PC-3 (cell line): ENCODE data around the gene RPP38. TPM values are rescaled to one million over a fixed set of nuclear protein-coding genes. Genes with fewer than 3 reads are reported as not detected.

ENCODE experiments used
- ATAC-seq: fragments of 200-7000 bp; cut with Tn5 transposase; 2 replicates; pipeline ENCODE4 v1.9.1; 2020; ENCODE audit warnings: mild to moderate bottlenecking, moderate library complexity
- BruUV-seq: library from RNA; stranded (reverse); fragments of 400-500 nt; replicated peaks from 2 replicates; lab custom pipeline; 2021; lab: Mats Ljungman, UMichigan
- CTCF ChIA-PET: fragments of 300-600 bp; sonication (Branson Sonifier 250); formaldehyde crosslinking; loops from one replicate; lab custom pipeline; 2022; ENCODE audit warnings: antibody characterized with exemption; lab: Charles Lee
- POLR2A ChIA-PET: fragments of 300-600 bp; sonication (Branson Sonifier 250); formaldehyde crosslinking; loops from one replicate; lab custom pipeline; 2022; ENCODE audit warnings: antibody characterized with exemption; ENCODE audit not compliant: unreplicated experiment; lab: Charles Lee
- DNase-seq: peaks from one replicate; pipeline ENCODE4 v3.0.0-alpha.2; 2015
- H2AFZ ChIP-seq: fragments of 300-600 bp; sonication (generic); 2 replicates; pipeline ENCODE4 v1.6.0; 2016; ENCODE audit warnings: antibody characterized with exemption, low read length
- H3F3A ChIP-seq: fragments of 300-600 bp; sonication (generic); one replicate; pipeline ENCODE4 v1.6.0; 2017; ENCODE audit warnings: antibody characterized with exemption, low read length, control low read depth, mild to moderate bottlenecking; ENCODE audit not compliant: unreplicated experiment
- H3K27ac ChIP-seq: fragments of 300-600 bp; sonication (generic); 2 replicates; pipeline ENCODE4 v1.5.1; 2016; ENCODE audit warnings: mild to moderate bottlenecking, low read length
- H3K27me3 ChIP-seq: fragments of 300-600 bp; sonication (generic); 2 replicates; pipeline ENCODE4 v1.6.1; 2016; ENCODE audit warnings: low read length, mixed read lengths
- H3K36me3 ChIP-seq: fragments of 300-600 bp; sonication (generic); 2 replicates; pipeline ENCODE4 v1.6.1; 2016; ENCODE audit warnings: low read depth, mixed run types, low read length, mixed read lengths
- H3K4me1 ChIP-seq: fragments of 300-600 bp; sonication (generic); 2 replicates; pipeline ENCODE4 v1.5.1; 2016; ENCODE audit warnings: low read length; ENCODE audit not compliant: insufficient read depth
- H3K4me2 ChIP-seq: fragments of 300-600 bp; sonication (generic); 2 replicates; pipeline ENCODE4 v1.6.0; 2016; ENCODE audit warnings: low read length
- H3K4me3 ChIP-seq: fragments of 300-600 bp; sonication (generic); 2 replicates; pipeline ENCODE4 v1.5.1; 2016; ENCODE audit warnings: mild to moderate bottlenecking, low read length, mixed read lengths
- H3K79me2 ChIP-seq: fragments of 300-600 bp; sonication (generic); 2 replicates; pipeline ENCODE4 v1.6.1; 2017; ENCODE audit warnings: low read length, mixed read lengths
- H3K9ac ChIP-seq: fragments of 300-600 bp; sonication (generic); 2 replicates; pipeline ENCODE4 v1.6.0; 2016; ENCODE audit warnings: mild to moderate bottlenecking, low read length
- H3K9me2 ChIP-seq: fragments of 300-600 bp; sonication (generic); replicated peaks from 2 replicates; pipeline ENCODE4 v1.6.1; 2016; ENCODE audit warnings: mixed run types, low read length, mixed read lengths
- H3K9me3 ChIP-seq: fragments of 300-600 bp; sonication (generic); 2 replicates; pipeline ENCODE4 v1.6.1; 2016; ENCODE audit warnings: low read length, mixed read lengths
- H4K20me1 ChIP-seq: fragments of 300-600 bp; sonication (generic); 2 replicates; pipeline ENCODE4 v1.6.1; 2016; ENCODE audit warnings: low read length, mixed read lengths
- CTCF ChIP-seq: fragments of 300-600 bp; sonication (generic); conservative IDR thresholded peaks from 2 replicates; pipeline ENCODE4 v1.5.1; 2017; ENCODE audit warnings: antibody characterized with exemption, low read depth, mild to moderate bottlenecking, low read length
- EZH2 ChIP-seq: fragments of 300-600 bp; sonication (generic); IDR thresholded peaks from one replicate; pipeline ENCODE4 v1.6.1; 2017; ENCODE audit warnings: antibody characterized with exemption, mild to moderate bottlenecking, low read length; ENCODE audit not compliant: unreplicated experiment
- EZH2phosphoT487 ChIP-seq: fragments of 300-600 bp; sonication (generic); IDR thresholded peaks from 2 replicates; pipeline ENCODE4 v1.6.1; 2018; ENCODE audit warnings: mild to moderate bottlenecking, antibody characterized with exemption, low read length, borderline replicate concordance
- intact Hi-C: fragments of 100-400 bp; cut with micrococcal nuclease; formaldehyde crosslinking; loops from 2 replicates; pipeline ENCODE4 v1.9.0; 2023
- total RNA-seq: library from RNA; depleted of rRNA; stranded (reverse); fragments of >200 nt; gene quantifications from 2 replicates; pipeline ENCODE4 v1.2.3, GENCODE V29; 2014

Gene RPP38
- total RNA-seq, 1 experiment from 2014 or later = 8.5 TPM

DNA sequence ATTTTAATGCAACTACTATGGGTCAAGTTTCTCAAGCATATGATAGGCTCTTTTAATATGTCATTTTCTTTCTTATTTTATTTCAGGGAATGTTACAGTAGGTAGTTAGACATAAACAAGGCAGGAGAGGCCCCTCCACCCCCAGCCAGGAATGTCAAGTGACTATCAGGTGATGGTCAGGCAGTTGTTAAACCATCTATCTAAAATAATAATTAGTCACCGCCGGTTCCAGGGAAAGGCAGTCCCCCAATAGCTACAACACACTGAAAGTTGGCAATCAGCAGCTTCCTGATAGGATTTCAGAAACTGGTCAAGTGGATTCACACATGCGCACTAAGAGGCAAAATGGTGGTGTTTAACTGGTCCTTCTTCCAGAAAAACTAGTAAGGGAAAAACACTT, 44.1 kb upstream of the RPP38 start:
- Histone ChIP-seq H3K9me2 (no peaks in the 10 kb centered on the region), H3K4me2 (no peak overlapping the region), H3K36me3 (no peaks in the 10 kb centered on the region), H4K20me1 (no peaks in the 10 kb centered on the region), H3F3A (no peaks in the 10 kb centered on the region), H3K9ac (no peak overlapping the region), H3K79me2 (no peaks in the 10 kb centered on the region), H3K9me3 (no peaks in the 10 kb centered on the region), H3K27me3 (no peaks in the 10 kb centered on the region), H3K4me3 (no peak overlapping the region), H3K4me1 (no peaks in the 10 kb centered on the region), H3K27ac (no peak overlapping the region), H2AFZ (no peak overlapping the region)
- ATAC-seq = no peak
- no peak for TF ChIP-seq EZH2phosphoT487
- TF ChIP-seq CTCF = no peak
- TF ChIP-seq EZH2 = no peak
- ChIA-PET CTCF (no interaction called here), POLR2A (no interaction called here)
- no peak for DNase-seq
- intact Hi-C loops = no loop called here
- no TSS peak for BruUV-seq

- DNase-seq = no peak
- ChIA-PET POLR2A (no interaction called here), CTCF (no interaction called here)
- H3K9me2 ChIP-seq = no peaks in the 10 kb centered on the region
- H3K4me1 ChIP-seq = no peaks in the 10 kb centered on the region
- H3K79me2 ChIP-seq = no peaks in the 10 kb centered on the region
- intact Hi-C loops = no loop called here
- no peaks in the 10 kb centered on the region for H3K9me3 ChIP-seq
- H3K4me2 ChIP-seq = no peak overlapping the region
- no peak for ATAC-seq
- no peak overlapping the region for H3K27ac ChIP-seq
- H4K20me1 ChIP-seq = no peaks in the 10 kb centered on the region
- TF ChIP-seq CTCF (no peak), EZH2 (no peak), EZH2phosphoT487 (no peak)
- no peak overlapping the region for H3K9ac ChIP-seq
- H2AFZ ChIP-seq = no peak overlapping the region
- no peaks in the 10 kb centered on the region for H3F3A ChIP-seq
- H3K4me3 ChIP-seq = no peak overlapping the region
- no TSS peak for BruUV-seq
- H3K36me3 ChIP-seq = no peaks in the 10 kb centered on the region
- no peaks in the 10 kb centered on the region for H3K27me3 ChIP-seq
These were observed 38.5 kb upstream of the RPP38 start for GRCh38 chr10:15058689-15059088.

DNA sequence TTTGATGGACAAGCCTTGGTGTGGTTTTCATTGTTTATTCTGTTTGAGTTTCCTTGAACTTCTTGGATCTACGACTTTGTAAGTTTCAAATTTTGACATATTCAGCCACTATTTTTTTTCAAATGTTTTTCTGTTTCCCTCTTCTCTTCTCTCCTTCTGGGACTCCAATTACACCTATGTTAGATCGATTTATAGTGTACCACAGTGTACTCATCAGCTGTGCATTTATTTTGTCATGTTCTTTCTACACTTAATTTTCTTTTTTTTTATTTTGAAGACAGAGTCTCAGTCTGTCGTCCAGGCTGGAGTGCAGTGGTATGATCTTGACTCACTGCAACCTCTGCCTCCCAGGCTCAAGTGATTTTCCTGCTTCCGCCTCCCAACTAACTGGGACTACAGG, 37.2 kb upstream of the RPP38 start:
- Histone ChIP-seq H3K4me3 (no peak overlapping the region), H3K4me1 (no peaks in the 10 kb centered on the region), H3K4me2 (no peak overlapping the region), H3K27ac (no peak overlapping the region), H3K79me2 (no peaks in the 10 kb centered on the region), H3K36me3 (no peaks in the 10 kb centered on the region), H4K20me1 (no peaks in the 10 kb centered on the region), H3K9me2 (no peaks in the 10 kb centered on the region), H3F3A (no peaks in the 10 kb centered on the region), H3K9me3 (no peaks in the 10 kb centered on the region), H3K27me3 (no peaks in the 10 kb centered on the region), H3K9ac (no peak overlapping the region), H2AFZ (no peak overlapping the region)
- intact Hi-C loops = no loop called here
- DNase-seq = no peak
- no peak for TF ChIP-seq CTCF
- TF ChIP-seq EZH2phosphoT487 = no peak
- TF ChIP-seq EZH2 = no peak
- ChIA-PET POLR2A (no interaction called here), CTCF (no interaction called here)
- no peak for ATAC-seq
- BruUV-seq = no TSS peak
